Fibroblast of upper back skin (primary cell): ENCODE results near the gene LSMEM2.
"Not testable (repeated sequence)": the region's sequence is repeated elsewhere in the genome, so short reads cannot be mapped to it uniquely, and the experiment has no call there.

Experiments
- DNase-seq: peaks from one replicate; pipeline ENCODE4 v3.0.0-alpha.2; 2013

LSMEM2 gene

DNA sequence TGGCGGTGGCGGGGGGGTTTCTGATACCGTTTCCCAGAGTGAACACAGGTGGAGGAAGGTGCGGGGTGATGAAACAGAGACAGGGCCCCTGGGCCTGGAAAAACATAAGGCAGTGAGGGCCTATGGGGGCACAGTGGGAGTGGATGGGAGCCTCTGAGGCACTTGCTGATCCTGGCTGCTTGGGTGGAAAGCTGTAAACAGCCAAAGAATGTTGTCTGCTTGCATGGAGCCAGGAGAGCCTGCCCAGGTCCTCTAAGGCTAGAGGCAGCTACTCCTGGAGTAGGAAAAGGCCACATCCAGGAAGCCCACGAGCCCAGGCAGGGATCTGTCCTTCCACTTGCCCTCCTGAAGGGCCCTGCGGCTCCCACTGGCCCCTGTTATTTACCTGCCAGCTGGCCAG lies 12.9 kb upstream of the LSMEM2 start:
- DNase-seq: no peak

GRCh38 chr3:50266836-50267235 lies 12.1 kb upstream of the LSMEM2 start:
- DNase-seq: no peak

- no peak for DNase-seq
These were observed 11.5 kb upstream of the LSMEM2 start for GRCh38 chr3:50267280-50267913.

- no peak for DNase-seq
These were observed 10.6 kb upstream of the LSMEM2 start for GRCh38 chr3:50268276-50268675.

DNA sequence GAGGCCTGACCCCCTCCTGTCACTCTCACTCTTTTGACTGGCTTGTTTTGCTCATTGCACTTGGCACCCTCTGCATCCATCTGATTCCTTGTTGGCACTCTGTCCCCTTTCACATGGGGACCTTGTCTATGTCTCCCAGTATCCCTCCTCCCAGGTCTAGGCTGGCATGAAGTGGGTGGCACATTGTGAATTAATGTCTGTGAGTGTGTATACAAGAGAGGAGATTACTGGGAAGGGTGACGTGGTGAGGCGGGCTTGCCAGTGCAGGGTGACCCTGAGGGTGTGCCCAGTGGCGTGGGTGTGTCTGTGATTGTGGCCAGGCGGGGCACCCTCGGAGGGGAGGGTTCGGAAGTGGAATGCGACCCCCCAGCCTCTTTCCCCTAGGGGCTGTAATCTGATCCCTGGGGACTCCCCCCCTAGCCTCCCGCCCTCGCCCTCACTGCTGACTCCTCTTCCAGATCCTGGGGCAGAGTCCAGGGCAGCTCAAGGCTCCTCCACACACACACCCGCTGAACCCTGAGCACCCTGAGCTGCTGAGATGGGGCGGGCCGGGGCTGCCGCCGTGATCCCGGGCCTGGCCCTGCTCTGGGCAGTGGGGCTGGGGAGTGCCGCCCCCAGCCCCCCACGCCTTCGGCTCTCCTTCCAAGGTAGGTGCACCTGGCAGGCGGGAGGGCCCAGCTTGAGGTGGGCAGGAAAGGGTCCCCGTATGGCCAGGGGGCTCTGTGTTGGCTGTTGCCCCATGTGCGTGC lies 10.0 kb upstream of the LSMEM2 start, which contains the start of gene SEMA3B:
Gene SEMA3B, plus strand, starts transcription at position 445 of the 749 bp plus-strand sequence. Its CDS starts 94 bp downstream, at position 539.
- no peak for DNase-seq

- no peak for DNase-seq
These were observed 9.4 kb upstream of the LSMEM2 start for GRCh38 chr3:50269460-50269859.

- no peak for DNase-seq
These were observed 8.9 kb upstream of the LSMEM2 start for GRCh38 chr3:50269977-50270413.

DNA sequence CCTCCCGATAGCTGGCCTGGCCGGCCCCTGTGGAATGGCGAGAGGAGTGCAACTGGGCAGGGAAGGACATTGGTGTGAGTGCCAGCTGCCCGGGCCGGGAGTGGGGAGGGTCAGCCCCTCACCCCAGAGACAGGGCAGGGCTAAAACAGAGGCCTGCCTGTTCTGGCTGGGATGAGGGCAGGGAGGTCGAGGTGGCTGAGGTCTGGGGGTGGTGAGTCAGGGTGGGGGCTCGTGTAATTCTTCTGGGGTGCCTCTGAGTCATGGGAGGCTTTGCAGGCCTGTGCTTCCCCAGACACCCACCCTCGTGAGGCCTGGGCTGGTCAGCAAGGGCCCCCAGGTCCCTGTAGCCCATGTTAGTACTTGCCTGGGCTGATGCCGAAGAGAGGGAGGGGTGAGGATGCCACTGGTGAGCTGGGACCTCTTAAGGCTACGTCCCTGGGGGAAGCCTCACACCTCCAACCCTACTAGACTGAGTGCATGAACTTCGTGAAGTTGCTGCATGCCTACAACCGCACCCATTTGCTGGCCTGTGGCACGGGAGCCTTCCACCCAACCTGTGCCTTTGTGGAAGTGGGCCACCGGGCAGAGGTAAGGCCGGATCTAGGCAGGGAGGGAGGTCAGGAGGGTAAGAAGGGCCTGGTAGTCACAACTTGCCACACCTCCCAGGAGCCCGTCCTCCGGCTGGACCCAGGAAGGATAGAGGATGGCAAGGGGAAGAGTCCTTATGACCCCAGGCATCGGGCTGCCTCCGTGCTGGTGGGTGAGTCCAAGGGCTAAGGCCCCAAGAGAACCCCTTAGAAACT lies 8.3 kb upstream of the LSMEM2 start:
- DNase-seq: no peak

DNA sequence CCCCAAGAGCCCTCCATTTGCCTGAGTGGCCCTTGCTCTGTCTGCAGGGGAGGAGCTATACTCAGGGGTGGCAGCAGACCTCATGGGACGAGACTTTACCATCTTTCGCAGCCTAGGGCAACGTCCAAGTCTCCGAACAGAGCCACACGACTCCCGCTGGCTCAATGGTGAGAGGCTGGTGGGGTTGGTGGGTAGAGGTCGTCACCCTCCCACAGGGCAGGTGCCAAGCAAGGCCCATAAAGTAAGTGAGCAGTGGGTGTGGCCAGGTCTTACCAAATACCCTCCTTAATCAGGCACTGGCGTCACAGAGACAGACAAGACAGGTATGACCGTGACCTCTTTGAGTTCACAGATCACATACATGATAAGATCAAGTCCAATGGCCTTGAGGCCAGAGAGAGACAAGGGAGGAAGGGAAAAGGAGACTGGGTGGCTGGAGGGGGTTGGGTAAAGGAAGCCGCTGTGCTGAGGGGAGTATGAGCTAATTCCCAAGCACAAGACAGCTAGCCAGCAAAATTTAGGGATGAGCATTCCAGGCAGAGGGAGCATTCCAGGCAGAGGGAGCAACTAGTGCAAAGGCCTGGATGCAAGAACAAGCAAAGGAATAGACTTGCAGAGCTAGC lies 7.5 kb upstream of the LSMEM2 start:
- no peak for DNase-seq

GRCh38 chr3:50272538-50272910 lies 6.4 kb upstream of the LSMEM2 start:
- DNase-seq: not testable (repeated sequence)

DNA sequence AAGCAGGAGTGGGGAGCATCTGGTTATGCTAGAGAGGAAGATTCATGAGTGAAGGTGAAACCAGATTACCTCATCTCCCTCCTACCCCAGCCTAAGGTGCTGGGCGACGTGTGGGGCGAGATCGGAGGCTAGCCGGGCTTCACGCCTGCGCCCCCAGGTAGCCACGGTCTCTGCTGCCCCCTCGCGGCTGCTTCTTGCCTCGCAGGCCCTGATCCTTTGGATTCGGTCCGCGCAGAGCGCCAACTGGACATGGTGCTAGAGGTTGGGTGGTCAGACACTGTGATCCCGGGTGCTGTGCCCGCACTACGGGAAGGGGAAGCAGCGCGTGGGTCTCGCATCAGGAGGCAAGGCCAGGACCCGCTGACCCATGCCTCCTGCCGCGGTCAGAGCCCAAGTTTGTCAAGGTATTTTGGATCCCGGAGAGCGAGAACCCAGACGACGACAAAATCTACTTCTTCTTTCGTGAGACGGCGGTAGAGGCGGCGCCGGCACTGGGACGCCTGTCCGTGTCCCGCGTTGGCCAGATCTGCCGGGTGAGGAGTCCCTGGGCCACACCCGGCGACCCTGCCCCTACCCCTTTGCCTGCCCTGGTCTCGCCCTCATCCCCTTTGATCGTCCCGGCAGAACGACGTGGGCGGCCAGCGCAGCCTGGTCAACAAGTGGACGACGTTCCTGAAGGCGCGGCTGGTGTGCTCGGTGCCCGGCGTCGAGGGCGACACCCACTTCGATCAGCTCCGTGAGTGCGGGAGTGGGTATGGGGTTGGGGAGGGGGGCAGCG lies 5.8 kb upstream of the LSMEM2 start:
- peak; percentile 66 for DNase-seq

DNA sequence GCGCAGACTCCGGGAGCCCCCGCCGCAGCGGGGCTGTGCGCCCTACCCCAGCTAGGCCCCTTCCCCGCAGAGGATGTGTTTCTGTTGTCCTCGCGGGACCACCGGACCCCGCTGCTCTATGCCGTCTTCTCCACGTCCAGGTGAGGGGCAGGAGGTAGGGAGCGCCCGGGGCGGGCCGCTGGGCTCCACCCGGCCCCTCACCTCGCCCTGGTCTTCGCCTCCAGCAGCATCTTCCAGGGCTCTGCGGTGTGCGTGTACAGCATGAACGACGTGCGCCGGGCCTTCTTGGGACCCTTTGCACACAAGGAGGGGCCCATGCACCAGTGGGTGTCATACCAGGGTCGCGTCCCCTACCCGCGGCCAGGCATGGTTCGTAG lies 5.2 kb upstream of the LSMEM2 start:
- DNase-seq: no peak

DNA sequence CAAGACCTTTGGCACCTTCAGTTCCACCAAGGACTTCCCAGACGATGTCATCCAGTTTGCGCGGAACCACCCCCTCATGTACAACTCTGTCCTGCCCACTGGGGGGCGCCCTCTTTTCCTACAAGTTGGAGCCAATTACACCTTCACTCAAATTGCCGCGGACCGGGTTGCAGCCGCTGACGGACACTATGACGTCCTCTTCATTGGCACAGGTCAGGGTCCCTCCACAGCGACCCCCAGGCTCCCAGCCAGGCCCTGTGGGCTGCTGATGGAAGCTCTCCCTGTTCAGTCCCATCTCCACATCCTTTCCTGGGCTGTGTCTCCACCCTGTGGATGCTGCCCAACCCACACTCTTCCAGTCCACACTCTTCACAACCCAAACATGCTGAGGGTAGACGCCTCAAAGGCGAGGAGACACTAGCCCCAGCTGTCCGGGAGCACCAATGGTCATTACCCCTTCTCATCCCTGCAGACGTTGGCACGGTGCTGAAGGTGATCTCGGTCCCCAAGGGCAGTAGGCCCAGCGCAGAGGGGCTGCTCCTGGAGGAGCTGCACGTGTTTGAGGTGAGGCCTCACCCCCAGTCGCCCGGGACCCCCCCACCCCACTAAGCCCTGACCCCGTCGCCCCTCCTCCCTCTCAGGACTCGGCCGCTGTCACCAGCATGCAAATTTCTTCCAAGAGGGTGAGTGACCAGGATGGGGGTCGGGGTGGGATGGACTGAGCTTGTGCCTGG lies 4.3 kb upstream of the LSMEM2 start:
- peak; percentile 46 for DNase-seq

GRCh38 chr3:50275141-50275995 lies 3.5 kb upstream of the LSMEM2 start:
- no peak for DNase-seq

DNA sequence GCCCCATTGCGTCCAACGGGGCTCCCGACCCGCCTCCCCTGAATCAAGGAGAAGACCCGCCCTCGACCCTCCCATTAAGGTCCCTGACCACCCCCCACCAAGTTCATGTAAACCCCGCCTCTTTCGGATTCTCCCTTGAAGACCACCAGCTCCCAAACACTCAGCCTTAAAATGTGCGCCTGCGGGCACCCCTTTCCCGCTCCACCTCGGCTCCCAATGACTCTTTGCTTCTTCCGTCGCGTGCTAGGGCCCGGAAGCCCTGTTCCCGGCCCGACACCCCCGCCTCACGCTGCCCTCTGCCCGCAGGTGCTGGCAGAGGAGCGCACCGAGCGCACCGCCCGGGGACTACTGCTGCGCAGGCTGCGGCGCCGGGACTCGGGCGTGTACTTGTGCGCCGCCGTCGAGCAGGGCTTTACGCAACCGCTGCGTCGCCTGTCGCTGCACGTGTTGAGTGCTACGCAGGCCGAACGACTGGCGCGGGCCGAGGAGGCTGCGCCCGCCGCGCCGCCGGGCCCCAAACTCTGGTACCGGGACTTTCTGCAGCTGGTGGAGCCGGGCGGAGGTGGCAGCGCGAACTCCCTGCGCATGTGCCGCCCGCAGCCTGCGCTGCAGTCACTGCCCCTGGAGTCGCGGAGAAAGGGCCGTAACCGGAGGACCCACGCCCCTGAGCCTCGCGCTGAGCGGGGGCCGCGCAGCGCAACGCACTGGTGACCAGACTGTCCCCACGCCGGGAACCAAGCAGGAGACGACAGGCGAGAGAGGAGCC lies 2.7 kb upstream of the LSMEM2 start:
- no peak for DNase-seq

DNA sequence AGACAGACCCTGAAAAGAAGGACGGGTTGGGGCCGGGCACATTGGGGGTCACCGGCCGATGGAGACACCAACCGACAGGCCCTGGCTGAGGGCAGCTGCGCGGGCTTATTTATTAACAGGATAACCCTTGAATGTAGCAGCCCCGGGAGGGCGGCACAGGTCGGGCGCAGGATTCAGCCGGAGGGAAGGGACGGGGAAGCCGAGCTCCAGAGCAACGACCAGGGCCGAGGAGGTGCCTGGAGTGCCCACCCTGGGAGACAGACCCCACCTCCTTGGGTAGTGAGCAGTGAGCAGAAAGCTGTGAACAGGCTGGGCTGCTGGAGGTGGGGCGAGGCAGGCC lies 2.2 kb upstream of the LSMEM2 start:
- no peak for DNase-seq

DNA sequence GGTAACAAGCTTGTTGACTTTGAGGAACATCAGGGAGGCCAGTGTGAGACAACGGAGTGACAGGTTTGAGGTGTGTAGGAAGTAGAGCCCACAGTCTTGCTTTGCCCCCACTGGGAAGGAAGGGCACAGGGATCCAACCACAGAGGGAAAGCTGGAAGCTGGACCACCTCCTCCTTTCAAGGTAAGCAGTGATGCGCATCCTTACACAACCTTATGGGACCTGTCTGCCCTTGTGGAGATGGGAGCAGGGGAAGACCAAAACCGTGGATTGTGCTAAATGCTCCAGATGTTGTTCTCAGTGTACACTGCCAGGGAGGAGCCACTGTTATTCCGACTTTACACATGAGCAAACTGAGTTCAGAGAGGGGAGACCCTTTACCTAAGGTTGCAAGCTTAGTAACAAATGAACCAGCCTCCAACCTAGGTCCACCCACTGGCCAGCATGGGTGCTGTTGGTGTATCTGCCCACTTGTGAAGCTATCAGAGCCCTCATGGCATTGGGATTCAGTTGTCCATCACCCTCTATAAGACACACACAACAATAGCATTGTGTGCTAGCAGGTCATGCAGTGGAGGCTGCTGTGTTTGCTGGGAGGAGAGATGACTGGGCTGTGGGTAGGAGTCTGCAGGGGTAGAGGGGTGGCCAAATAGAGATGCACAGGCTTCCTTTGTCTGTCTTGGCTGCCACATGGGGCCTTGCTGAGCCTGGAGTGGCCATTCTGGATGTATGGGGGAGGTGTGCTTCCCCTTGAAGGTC lies 586 bp upstream of the LSMEM2 start:
- DNase-seq: no peak

- no peak for DNase-seq
These were observed 549 bp downstream of the LSMEM2 start for GRCh38 chr3:50279255-50280016.

DNA sequence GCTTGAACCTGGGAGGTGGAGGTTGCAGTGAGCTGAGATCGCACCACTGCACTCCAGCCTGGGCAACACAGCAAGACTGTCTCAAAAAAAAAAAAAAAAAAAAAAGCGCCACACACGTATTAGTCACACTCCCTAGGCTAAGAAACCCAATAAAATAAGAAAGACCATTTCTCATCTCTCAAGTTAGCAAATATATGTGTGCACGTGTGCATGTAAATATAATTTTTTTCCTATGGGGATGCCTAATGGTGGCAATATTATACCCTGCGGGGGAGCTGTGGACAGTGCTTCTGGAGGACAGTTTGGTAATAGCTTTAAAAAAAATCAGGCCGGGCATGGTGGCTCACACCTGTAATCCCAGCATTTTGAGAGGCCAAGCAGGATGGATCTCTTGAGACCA lies 5.2 kb downstream of the LSMEM2 start:
- DNase-seq: not testable (repeated sequence)
